Loucy (cell line): ENCODE measurements around the gene SCEL.

Experiments used
- CTCF ChIP-seq: fragments of 200-600 bp; sonication (generic); conservative IDR thresholded peaks from 2 replicates; pipeline ENCODE4 v1.5.1; 2014; ENCODE audit warnings: mild to moderate bottlenecking, antibody characterized with exemption, low read length
- EZH2phosphoT487 ChIP-seq: fragments of 200-600 bp; IDR thresholded peaks from 2 replicates; pipeline ENCODE4 v1.6.1; 2018; ENCODE audit warnings: antibody characterized with exemption, mild to moderate bottlenecking, moderate library complexity, borderline replicate concordance

- TF ChIP-seq CTCF (no peak), EZH2phosphoT487 (no peak)
Measured at GRCh38 chr13:77660841-77661250, 125.3 kb downstream of the SCEL start.
